Measurements from ENCODE around the gene LRRC43.

Gene LRRC43

GRCh38 chr12:122144885-122145284 is 38.0 kb upstream of the LRRC43 start:
- no peak for DNase-seq (ENCODE audit: low read depth)
- no peak overlapping the region for H3K4me3 ChIP-seq (ENCODE audit: low read length)
- TF ChIP-seq CTCF (conservative IDR thresholded peaks at IDR 0.05; ENCODE audit: low read depth, low read length) = no peak

- DNase-seq (ENCODE audit: low read depth) = no peak
- H3K4me3 ChIP-seq (ENCODE audit: low read length) = no peak overlapping the region
Observed at GRCh38 chr12:122145505-122146330, 37.2 kb upstream of the LRRC43 start.

GRCh38 chr12:122147514-122148290 is 35.2 kb upstream of the LRRC43 start:
- no peak for DNase-seq (ENCODE audit: low read depth)
- no peak for TF ChIP-seq CTCF (conservative IDR thresholded peaks at IDR 0.05; ENCODE audit: low read depth, low read length)
- no peak overlapping the region for H3K4me3 ChIP-seq (ENCODE audit: low read length)

More at GRCh38 chr12:122145505-122146330, 37.2 kb upstream of the LRRC43 start:
- TF ChIP-seq CTCF (conservative IDR thresholded peaks at IDR 0.05; ENCODE audit: low read depth, low read length) = no peak

- no peak overlapping the region for H3K4me3 ChIP-seq (ENCODE audit: low read length)
- DNase-seq (ENCODE audit: low read depth) = no peak
- TF ChIP-seq CTCF (conservative IDR thresholded peaks at IDR 0.05; ENCODE audit: low read depth, low read length) = no peak
Observed at GRCh38 chr12:122148657-122149056, 34.3 kb upstream of the LRRC43 start.

GRCh38 chr12:122150127-122150681 is 32.7 kb upstream of the LRRC43 start:
- no peak for TF ChIP-seq CTCF (conservative IDR thresholded peaks at IDR 0.05; ENCODE audit: low read depth, low read length)
- H3K4me3 ChIP-seq (ENCODE audit: low read length) = no peak overlapping the region
- DNase-seq (ENCODE audit: low read depth) = no peak

GRCh38 chr12:122152754-122153153 is 30.2 kb upstream of the LRRC43 start:
- no peak for DNase-seq (ENCODE audit: low read depth)
- no peak overlapping the region for H3K4me3 ChIP-seq (ENCODE audit: low read length)
- TF ChIP-seq CTCF (conservative IDR thresholded peaks at IDR 0.05; ENCODE audit: low read depth, low read length) = no peak

Data from retinal pigment epithelial cell (primary cell).